ENCODE results near the gene NTNG2. TPM values are rescaled to one million over a fixed set of nuclear protein-coding genes. Genes with fewer than 3 reads are reported as not detected.

Gene NTNG2
- polyA plus RNA-seq, 1 donor from 2014 or later = 0.43 TPM

DNA sequence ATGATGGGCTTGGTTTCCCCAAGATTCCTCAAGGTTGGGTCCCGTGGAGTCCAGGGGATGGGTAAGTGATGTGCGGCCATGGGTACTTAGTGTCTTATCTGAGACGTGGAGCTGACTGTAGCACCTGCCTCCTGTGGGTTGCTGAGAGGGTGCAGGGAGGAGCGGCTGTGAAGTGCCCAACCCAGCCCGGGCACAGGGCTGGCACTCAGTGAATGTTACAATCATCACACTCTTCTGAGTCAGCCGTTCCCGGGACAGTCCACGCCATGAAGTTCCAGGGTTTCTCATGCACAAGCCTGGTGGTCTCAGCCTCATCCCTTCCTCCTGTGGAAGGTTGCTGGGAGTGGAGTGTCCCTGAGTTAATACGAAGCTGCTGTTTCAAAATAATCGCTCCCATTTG is 29.1 kb downstream of the NTNG2 start:
- Histone ChIP-seq H2AFZ (ENCODE audit: low read depth, low read length) (no peak overlapping the region), H3K36me3 (ENCODE audit: insufficient read depth, low read length) (no peaks in the 10 kb centered on the region), H3K79me2 (replicated peaks; ENCODE audit: insufficient read depth, low read length) (no peaks in the 10 kb centered on the region), H3K9me3 (ENCODE audit: low read length) (no peaks in the 10 kb centered on the region), H3K9me2 (ENCODE audit: insufficient read depth, low read length) (no peaks in the 10 kb centered on the region), H4K20me1 (ENCODE audit: insufficient read depth) (no peaks in the 10 kb centered on the region), H3K9ac (ENCODE audit: low read length) (no peak overlapping the region), H3K27me3 (ENCODE audit: insufficient read depth, low read depth, low read length) (no peaks in the 10 kb centered on the region), H3K4me3 (ENCODE audit: low read length) (no peak overlapping the region), H3K4me2 (ENCODE audit: low read length) (no peak overlapping the region), H3F3A (ENCODE audit: insufficient read depth, low read length, poor library complexity, severe bottlenecking) (no peaks in the 10 kb centered on the region), H3K27ac (ENCODE audit: low read length) (no peak overlapping the region)
- TF ChIP-seq RAD21 (conservative IDR thresholded peaks at IDR 0.05) = no peak
- no peak for TF ChIP-seq POLR2AphosphoS5 (IDR thresholded peaks at IDR 0.05)
- TF ChIP-seq TAF1 (IDR thresholded peaks at IDR 0.05; ENCODE audit: low read depth) = no peak
- no peak for TF ChIP-seq EP300 (conservative IDR thresholded peaks at IDR 0.05; ENCODE audit: poor library complexity, severe bottlenecking)
- TF ChIP-seq, protein P1, sequence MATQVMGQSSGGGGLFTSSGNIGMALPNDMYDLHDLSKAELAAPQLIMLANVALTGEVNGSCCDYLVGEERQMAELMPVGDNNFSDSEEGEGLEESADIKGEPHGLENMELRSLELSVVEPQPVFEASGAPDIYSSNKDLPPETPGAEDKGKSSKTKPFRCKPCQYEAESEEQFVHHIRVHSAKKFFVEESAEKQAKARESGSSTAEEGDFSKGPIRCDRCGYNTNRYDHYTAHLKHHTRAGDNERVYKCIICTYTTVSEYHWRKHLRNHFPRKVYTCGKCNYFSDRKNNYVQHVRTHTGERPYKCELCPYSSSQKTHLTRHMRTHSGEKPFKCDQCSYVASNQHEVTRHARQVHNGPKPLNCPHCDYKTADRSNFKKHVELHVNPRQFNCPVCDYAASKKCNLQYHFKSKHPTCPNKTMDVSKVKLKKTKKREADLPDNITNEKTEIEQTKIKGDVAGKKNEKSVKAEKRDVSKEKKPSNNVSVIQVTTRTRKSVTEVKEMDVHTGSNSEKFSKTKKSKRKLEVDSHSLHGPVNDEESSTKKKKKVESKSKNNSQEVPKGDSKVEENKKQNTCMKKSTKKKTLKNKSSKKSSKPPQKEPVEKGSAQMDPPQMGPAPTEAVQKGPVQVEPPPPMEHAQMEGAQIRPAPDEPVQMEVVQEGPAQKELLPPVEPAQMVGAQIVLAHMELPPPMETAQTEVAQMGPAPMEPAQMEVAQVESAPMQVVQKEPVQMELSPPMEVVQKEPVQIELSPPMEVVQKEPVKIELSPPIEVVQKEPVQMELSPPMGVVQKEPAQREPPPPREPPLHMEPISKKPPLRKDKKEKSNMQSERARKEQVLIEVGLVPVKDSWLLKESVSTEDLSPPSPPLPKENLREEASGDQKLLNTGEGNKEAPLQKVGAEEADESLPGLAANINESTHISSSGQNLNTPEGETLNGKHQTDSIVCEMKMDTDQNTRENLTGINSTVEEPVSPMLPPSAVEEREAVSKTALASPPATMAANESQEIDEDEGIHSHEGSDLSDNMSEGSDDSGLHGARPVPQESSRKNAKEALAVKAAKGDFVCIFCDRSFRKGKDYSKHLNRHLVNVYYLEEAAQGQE (IDR thresholded peaks at IDR 0.05; ENCODE audit: borderline replicate concordance) = no peak
- TF ChIP-seq, protein P2, sequence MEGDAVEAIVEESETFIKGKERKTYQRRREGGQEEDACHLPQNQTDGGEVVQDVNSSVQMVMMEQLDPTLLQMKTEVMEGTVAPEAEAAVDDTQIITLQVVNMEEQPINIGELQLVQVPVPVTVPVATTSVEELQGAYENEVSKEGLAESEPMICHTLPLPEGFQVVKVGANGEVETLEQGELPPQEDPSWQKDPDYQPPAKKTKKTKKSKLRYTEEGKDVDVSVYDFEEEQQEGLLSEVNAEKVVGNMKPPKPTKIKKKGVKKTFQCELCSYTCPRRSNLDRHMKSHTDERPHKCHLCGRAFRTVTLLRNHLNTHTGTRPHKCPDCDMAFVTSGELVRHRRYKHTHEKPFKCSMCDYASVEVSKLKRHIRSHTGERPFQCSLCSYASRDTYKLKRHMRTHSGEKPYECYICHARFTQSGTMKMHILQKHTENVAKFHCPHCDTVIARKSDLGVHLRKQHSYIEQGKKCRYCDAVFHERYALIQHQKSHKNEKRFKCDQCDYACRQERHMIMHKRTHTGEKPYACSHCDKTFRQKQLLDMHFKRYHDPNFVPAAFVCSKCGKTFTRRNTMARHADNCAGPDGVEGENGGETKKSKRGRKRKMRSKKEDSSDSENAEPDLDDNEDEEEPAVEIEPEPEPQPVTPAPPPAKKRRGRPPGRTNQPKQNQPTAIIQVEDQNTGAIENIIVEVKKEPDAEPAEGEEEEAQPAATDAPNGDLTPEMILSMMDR (IDR thresholded peaks at IDR 0.05; ENCODE audit: poor library complexity, severe bottlenecking) = no peak
- no peak for TF ChIP-seq MXI1 (conservative IDR thresholded peaks at IDR 0.05; ENCODE audit: poor library complexity, severe bottlenecking)

DNA sequence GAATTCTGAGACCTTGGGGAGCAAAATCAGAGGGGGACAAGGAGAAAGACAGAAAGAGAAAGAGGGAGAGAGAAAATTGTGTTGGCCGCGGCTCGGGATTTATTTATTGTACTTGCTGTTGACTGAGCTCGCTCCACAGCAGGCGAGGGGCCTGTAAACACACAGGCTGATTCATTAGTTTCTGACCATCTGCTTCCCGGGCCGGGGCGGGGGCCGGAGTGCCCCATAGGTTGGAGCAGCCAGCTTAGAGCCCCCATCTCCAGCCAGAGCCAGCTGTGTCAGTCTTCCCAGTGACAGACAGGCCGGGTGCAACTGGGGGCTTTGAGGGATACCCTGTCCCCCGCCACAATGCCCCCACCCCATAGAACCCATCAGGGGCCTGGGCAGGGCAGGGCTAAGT is 30.9 kb downstream of the NTNG2 start:
- Histone ChIP-seq H3K9me3 (ENCODE audit: low read length) (no peaks in the 10 kb centered on the region), H3K27ac (ENCODE audit: low read length) (no peak overlapping the region), H3K4me2 (ENCODE audit: low read length) (no peak overlapping the region)

More for the DNA sequence above, 30.9 kb downstream of the NTNG2 start:
- Histone ChIP-seq H3K36me3 (ENCODE audit: insufficient read depth, low read length) (no peaks in the 10 kb centered on the region), H3K9ac (ENCODE audit: low read length) (no peak overlapping the region), H4K20me1 (ENCODE audit: insufficient read depth) (no peaks in the 10 kb centered on the region), H3K27me3 (ENCODE audit: insufficient read depth, low read depth, low read length) (no peaks in the 10 kb centered on the region), H2AFZ (ENCODE audit: low read depth, low read length) (no peak overlapping the region), H3F3A (ENCODE audit: insufficient read depth, low read length, poor library complexity, severe bottlenecking) (no peaks in the 10 kb centered on the region), H3K9me2 (ENCODE audit: insufficient read depth, low read length) (no peaks in the 10 kb centered on the region), H3K79me2 (replicated peaks; ENCODE audit: insufficient read depth, low read length) (no peaks in the 10 kb centered on the region), H3K4me3 (ENCODE audit: low read length) (no peak overlapping the region)
- TF ChIP-seq TAF1 (IDR thresholded peaks at IDR 0.05; ENCODE audit: low read depth) (no peak), EP300 (conservative IDR thresholded peaks at IDR 0.05; ENCODE audit: poor library complexity, severe bottlenecking) (no peak), EZH2 (IDR thresholded peaks at IDR 0.05; ENCODE audit: borderline replicate concordance, insufficient read depth, low read length, poor library complexity, severe bottlenecking) (no peak), RAD21 (conservative IDR thresholded peaks at IDR 0.05) (no peak), SMC3 (conservative IDR thresholded peaks at IDR 0.05; ENCODE audit: poor library complexity) (no peak), MXI1 (conservative IDR thresholded peaks at IDR 0.05; ENCODE audit: poor library complexity, severe bottlenecking) (no peak), POLR2AphosphoS5 (IDR thresholded peaks at IDR 0.05) (no peak)
- TF ChIP-seq, protein P2 (IDR thresholded peaks at IDR 0.05; ENCODE audit: poor library complexity, severe bottlenecking) = no peak
- TF ChIP-seq, protein P1 (IDR thresholded peaks at IDR 0.05; ENCODE audit: borderline replicate concordance) = no peak

Measured in neural cell (in vitro differentiated cells).